SKM-1 treated with dmso at 0.1 percent for 144 hours (cell line): Measurements from ENCODE around the gene EXD3.
"Not testable (repeated sequence)": the region's sequence is repeated elsewhere in the genome, so short reads cannot be mapped to it uniquely, and the experiment has no call there.

Source experiments
- DNase-seq: peaks from one replicate; lab custom pipeline; 2025; ENCODE audit not compliant: unreplicated experiment; lab: John Stamatoyannopoulos, UW

EXD3 gene

GRCh38 chr9:137348769-137349470, 74.0 kb downstream of the EXD3 start:
- DNase-seq, result no peak

- DNase-seq, result no peak
Observed at GRCh38 chr9:137347928-137348327, 75.0 kb downstream of the EXD3 start.

- no peak for DNase-seq
Observed at GRCh38 chr9:137342482-137342881, 80.5 kb downstream of the EXD3 start.

DNA sequence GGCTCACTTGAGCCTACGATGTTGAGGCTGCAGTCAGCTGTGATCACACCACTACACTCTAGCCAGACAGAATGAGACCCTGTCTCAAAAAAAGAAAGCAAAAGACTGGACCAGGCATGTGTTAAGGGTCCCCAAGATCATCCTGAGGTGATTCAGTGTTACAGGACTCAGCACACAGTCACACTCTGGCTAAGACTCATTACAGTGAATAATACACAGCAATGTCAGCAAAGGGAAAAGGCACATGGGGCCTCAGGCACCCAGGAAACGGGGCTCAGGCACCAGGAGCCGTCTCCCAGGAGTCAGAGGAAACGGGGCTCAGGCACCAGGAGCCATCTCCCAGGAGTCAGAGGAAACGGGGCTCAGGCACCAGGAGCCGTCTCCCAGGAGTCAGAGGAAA, 81.7 kb downstream of the EXD3 start:
- no peak for DNase-seq

DNA sequence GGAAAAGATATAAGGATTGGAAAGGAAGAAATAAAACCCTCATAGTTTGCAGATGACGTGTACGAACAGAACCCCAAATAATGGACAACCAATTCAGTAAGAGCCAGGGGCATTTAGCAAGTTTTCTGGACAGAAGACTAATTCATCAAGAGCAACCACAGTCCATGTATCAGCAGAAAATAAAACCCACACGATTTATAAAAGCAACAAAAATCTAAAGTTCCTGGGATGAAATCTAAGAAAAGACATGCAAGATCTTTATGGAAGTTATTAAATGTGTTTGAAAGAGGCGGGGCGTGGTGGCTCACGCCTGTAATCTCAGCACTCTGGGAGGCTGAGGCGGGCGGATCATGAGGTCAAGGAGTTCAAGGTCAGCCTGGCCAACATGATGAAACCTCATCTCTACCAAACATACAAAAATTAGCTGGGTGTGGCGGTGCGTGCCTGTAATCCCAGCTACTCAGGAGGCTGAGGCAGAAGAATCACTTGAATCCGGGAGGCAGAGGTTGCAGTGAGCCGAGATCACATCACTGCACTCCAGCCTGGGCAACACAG, 83.0 kb downstream of the EXD3 start:
- DNase-seq, result not testable (repeated sequence)

- DNase-seq, result no peak
Observed at GRCh38 chr9:137339045-137339907, 83.7 kb downstream of the EXD3 start.

- no peak for DNase-seq
Observed at GRCh38 chr9:137336735-137337134, 86.2 kb downstream of the EXD3 start.

- DNase-seq, result no peak
Observed at GRCh38 chr9:137333016-137333671, 89.8 kb downstream of the EXD3 start.

DNA sequence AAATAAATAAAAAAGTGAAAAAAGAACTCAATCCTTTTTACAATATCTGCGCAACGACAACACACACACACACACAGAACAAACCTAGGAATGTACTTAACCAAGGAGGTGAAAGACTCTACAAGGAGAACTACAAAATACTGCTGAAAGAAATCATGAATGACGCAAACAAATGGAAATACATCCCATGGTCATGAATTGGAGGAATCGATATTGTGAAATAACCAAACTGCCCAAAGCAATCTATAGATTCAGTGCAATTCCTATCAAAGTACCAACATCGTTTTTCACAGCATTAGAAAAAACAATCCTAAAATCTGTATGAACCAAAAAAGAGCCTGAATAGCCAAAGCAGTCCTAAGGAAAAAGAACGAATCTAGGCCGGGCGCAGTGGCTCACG, 91.0 kb downstream of the EXD3 start:
- DNase-seq, result no peak

DNA sequence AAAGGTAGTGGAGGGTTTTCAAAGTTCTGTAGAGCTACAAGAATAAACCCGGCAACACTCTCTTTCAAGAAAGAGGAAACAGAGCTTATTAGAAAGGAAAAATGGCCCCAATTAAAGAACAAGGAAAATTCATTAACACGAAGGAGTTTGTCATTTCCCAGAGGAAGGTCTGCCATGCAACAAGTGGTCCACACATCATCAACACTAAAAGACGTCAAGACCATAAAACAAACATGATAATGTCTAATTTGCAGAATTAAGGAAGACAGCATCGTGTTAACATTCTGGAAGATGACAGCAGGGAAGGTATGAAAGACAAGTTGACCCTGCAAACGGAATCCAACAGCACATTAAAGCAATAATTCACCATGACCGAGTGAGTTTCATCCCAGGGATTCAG, 92.3 kb downstream of the EXD3 start:
- no peak for DNase-seq

- DNase-seq, result not testable (repeated sequence)
Observed at GRCh38 chr9:137329590-137329989, 93.4 kb downstream of the EXD3 start.

DNA sequence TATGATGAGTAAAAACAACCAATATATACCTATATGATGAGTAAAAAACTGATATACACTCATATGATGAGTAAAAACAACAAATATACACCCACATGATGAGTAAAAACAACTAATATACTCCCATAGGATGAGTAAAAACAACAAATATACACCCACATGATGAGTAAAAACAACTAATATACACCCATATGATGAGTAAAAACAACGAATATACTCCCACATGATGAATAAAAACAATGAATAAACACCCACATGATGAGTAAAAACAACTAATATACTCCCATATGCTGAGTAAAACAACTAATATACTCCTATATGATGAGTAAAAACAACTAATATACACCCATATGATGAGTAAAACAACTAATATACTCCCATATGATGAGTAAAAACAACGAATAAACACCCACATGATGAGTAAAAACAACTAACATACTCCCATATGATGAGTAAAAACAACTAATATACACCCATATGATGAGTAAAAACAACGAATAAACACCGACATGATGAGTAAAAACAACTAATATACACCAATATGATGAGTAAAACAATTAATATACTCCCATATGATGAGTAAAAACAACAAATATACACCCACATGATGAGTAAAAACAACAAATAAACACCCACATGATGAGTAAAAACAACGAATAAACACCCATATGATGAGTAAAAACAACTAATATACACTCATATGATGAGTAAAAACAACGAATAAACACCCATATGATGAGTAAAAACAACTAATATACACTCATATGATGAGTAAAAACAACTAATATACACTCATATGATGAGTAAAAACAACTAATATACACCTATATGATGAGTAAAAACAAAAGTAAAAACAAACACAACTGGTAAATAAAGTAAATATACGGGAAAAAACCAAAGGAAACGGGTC, 95.1 kb downstream of the EXD3 start:
- not testable (repeated sequence) for DNase-seq

GRCh38 chr9:137326445-137327065, 96.4 kb downstream of the EXD3 start:
- no peak for DNase-seq

DNA sequence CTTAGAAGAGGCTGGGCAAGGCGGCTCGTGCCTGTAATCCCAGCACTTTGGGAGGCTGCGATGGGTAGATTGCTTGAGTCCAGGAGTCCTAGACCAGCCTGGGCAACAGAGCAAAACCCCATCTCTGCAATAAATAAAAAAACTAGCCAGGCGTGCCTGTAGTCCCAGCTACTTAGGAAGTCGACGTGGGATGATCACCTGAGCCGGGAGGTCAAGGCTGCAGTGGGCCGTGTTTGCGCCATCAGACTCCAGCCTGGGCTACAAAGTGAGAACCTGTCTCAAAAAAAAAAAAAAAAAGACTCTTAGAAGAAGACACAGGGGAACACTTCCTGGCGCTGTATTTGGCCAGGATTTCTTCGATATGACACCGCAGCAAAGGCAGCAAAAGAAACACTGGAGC, 97.2 kb downstream of the EXD3 start:
- DNase-seq, result no peak

DNA sequence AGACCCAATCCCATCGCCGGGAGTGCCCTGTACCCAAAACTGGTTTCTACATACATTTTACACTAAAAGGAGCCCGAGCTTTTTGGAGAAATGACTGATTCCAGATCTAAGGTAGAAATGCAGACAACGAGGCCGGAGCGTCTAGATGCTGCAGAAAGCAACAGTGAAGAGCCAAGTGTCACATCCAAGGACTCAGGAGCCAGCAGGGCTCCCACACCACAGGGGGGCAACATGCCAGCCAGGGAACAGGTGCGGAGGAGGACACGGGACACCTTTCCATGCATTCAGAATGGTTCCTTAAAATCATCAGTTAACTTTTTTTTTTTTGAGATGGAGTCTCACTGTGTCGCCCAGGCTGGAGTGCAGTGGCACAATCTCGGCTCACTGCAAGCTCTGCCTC, 97.8 kb downstream of the EXD3 start:
- no peak for DNase-seq

DNA sequence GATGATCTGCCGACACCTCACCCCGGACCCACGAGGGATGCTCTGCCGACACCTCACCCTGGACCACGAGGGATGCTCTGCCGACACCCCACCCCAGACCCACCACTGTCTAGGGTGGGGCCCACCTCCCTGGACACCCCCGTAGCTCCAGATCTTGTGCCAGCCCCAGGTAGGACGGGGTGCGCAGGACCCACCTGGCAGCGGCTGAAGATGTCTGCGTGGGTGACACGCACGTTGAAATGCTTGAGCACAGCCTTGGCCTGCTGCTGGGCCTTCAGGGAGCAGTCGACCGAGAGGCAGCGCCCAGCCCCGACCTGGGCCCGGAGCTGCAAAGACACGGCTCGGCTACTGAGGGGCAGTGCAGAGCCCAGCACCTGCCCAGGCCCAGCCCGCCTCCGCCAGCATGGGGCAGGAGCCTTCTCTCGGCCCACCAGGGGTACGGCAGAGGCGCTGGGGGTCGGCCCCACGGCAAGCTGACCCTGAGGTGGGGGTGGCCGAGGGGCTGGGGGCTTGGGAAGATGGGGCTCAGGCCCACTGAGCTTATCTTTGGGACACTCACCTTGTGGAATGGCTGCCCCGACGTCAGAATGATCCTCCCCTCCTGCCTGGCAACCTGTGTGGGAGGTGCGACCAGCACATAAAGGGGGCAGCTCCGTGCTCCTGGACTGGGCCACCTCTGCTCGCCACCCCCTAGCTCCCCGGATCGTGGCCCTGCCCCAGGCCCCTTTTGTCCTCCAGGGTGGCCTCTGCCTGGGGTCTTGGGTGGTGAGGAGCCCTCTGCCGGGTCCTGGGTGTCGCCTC, 99.2 kb downstream of the EXD3 start:
- DNase-seq, result no peak

GRCh38 chr9:137321726-137322361, 101.1 kb downstream of the EXD3 start:
- no peak for DNase-seq

DNA sequence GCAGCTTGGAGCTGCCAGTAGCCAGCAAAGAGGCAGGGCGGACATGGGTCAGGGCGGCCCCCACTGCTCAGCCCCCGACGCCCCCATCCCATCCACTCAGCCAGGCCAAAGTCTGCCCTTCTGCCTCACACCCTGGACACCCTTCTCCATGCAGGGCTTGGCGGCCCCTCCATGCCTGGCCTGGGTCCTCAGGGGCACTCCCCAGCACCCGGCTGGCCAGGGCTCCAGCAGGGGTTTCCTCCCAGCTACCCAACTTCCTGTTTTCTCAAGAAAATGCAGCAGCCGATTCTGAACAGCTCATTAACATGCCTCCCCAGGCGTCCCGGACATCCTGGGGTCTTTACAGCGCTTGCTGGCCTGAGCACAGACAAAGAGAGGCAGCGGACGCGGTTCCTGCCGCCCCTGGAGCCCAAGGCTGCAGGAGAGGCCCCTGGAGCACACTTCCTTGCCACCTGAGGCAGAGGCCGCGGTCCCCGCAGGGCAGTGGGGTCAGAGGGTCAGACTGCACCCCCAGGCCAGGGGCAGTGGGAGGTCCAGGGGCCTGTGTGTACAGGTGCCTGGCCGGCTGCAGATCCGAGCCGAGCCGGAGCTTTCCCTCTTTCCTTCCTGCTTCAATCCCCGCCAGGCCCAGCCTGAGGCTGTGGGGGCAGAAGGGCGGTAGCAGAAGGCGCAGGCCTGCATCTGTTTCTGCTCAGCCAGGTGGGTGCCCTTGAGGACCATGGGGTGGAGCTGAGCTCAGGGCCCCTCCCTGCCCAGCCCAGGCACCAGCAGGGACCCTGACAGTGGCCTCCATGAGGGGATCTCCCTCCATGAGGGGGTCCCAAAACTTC, 102.2 kb downstream of the EXD3 start:
- DNase-seq, result peak; percentile 43
